ENCODE results near the gene SUMO3. TPM values are rescaled to one million over a fixed set of nuclear protein-coding genes. Genes with fewer than 3 reads are reported as not detected.
A peak's percentile ranks its signal among the peaks of the same experiment; 100 is the strongest.

Gene SUMO3
- total RNA-seq, 1 experiment from 2014 or later = 41.4 TPM

DNA sequence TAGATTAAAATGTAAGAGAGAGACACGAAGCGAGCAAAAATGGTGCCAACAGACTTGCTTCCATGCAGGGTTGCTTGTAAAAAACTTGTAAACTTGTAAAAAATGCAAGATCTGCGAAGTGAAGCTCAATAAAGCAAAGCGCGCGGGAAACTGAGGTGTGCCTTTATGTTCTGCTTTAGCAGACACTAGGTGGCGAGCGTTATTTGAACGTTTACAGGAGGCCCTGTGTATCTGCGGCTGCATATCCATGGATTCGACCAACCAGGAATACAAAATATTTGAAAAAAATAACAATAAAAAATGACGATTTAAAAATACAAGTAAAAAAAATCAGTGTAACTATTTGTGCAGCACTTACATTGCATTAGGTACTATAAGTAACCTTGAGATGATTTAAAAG is 17.8 kb downstream of the SUMO3 start:
- DNase-seq (ENCODE audit: low read depth, low spot score) (no peak), ATAC-seq (peak; percentile 62)
- ChIA-PET CTCF (interaction anchor here (0.5 to 1.3 kb wide), 3 partner anchors 92 to 132 kb away, joined by 3 to 7 read pairs (median 5); no protein-coding TSS in a partner anchor), POLR2A (no interaction called here)
- Histone ChIP-seq H3K4me3 (ENCODE audit: low read depth in 2 of 2, low read length in 2 of 2) (peak overlapping the region; percentile 91 to 93), H3K36me3 (ENCODE audit: control insufficient read depth, insufficient read depth, low read length) (peaks cover 11% of the 10 kb centered on the region), H3K27ac (ENCODE audit: low read length) (peak overlapping the region; percentile 89), H3K27me3 (ENCODE audit: control insufficient read depth, insufficient read depth, low read length) (no peaks in the 10 kb centered on the region), H3K4me1 (ENCODE audit: control insufficient read depth, insufficient read depth, low read length) (peaks cover 16% of the 10 kb centered on the region), H3K9me3 (ENCODE audit: control insufficient read depth, insufficient read depth, low read depth, low read length) (no peaks in the 10 kb centered on the region)
- no TSS peak for BruUV-seq (replicated peaks)
- in situ Hi-C loops (cut with HindIII; ENCODE audit: low pct_unique_long_range_greater_than_20kb, low sequenced_read_pairs) = no loop called here
- intact Hi-C loops (cut with micrococcal nuclease; ENCODE audit: unreplicated experiment) = loop anchor here (2.0 kb wide), 1 partner anchor 75 kb away; no protein-coding TSS in a partner anchor
- TF ChIP-seq POLR2AphosphoS5 (IDR thresholded peaks at IDR 0.05; ENCODE audit: low read depth, low read length) (no peak), SIN3A (IDR thresholded peaks at IDR 0.05; ENCODE audit: borderline replicate concordance, insufficient read depth, low read depth, low read length) (no peak)
- TF ChIP-seq, protein P1, sequence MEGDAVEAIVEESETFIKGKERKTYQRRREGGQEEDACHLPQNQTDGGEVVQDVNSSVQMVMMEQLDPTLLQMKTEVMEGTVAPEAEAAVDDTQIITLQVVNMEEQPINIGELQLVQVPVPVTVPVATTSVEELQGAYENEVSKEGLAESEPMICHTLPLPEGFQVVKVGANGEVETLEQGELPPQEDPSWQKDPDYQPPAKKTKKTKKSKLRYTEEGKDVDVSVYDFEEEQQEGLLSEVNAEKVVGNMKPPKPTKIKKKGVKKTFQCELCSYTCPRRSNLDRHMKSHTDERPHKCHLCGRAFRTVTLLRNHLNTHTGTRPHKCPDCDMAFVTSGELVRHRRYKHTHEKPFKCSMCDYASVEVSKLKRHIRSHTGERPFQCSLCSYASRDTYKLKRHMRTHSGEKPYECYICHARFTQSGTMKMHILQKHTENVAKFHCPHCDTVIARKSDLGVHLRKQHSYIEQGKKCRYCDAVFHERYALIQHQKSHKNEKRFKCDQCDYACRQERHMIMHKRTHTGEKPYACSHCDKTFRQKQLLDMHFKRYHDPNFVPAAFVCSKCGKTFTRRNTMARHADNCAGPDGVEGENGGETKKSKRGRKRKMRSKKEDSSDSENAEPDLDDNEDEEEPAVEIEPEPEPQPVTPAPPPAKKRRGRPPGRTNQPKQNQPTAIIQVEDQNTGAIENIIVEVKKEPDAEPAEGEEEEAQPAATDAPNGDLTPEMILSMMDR (IDR thresholded peaks at IDR 0.05) = peak; percentile 70

DNA sequence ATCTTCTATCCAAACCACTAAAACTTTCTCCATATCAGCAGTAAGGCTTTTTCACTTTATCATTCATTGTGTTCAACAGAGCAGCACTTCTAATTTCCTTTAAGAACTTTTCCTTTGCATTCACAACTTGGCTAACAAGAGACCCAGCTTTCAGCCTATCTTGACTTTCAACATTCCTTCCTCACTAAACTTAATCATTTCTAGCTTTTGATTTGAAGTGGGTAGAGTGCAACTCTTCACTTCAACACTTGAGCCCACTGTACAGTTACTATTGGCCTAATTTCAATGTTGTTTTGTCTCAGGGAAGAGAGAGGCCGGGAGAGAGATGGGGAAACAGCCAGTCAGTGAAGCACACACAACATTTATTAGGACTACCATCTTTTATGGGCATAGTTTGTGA is 18.2 kb downstream of the SUMO3 start:
- Histone ChIP-seq H3K4me1 (ENCODE audit: control insufficient read depth, insufficient read depth, low read length) (peaks cover 16% of the 10 kb centered on the region), H3K27me3 (ENCODE audit: control insufficient read depth, insufficient read depth, low read length) (no peaks in the 10 kb centered on the region), H3K27ac (ENCODE audit: low read length) (peak overlapping the region; percentile 44; the same call in 1 of the 2 replicates), H3K4me3 (ENCODE audit: low read depth in 2 of 2, low read length in 2 of 2) (peak overlapping the region; percentile 91 to 93; a peak in 2 of 4 replicates), H3K9me3 (ENCODE audit: control insufficient read depth, insufficient read depth, low read depth, low read length) (no peaks in the 10 kb centered on the region), H3K36me3 (ENCODE audit: control insufficient read depth, insufficient read depth, low read length) (peaks cover 11% of the 10 kb centered on the region)
- CTCF ChIA-PET = interaction anchor here (1.3 kb wide), 1 partner anchor 127 kb away, joined by 3 read pairs; no protein-coding TSS in a partner anchor
- POLR2A ChIA-PET = interaction anchor here (0.5 kb wide), 2 partner anchors 113 to 128 kb away, joined by 3 read pairs; no protein-coding TSS in a partner anchor
- no TSS peak for BruUV-seq (replicated peaks)
- no peak for TF ChIP-seq POLR2AphosphoS5 (IDR thresholded peaks at IDR 0.05; ENCODE audit: low read depth, low read length)
- no peak for TF ChIP-seq TCF7L2 (IDR thresholded peaks at IDR 0.05; ENCODE audit: low read depth, low read length)
- TF ChIP-seq, protein P2, sequence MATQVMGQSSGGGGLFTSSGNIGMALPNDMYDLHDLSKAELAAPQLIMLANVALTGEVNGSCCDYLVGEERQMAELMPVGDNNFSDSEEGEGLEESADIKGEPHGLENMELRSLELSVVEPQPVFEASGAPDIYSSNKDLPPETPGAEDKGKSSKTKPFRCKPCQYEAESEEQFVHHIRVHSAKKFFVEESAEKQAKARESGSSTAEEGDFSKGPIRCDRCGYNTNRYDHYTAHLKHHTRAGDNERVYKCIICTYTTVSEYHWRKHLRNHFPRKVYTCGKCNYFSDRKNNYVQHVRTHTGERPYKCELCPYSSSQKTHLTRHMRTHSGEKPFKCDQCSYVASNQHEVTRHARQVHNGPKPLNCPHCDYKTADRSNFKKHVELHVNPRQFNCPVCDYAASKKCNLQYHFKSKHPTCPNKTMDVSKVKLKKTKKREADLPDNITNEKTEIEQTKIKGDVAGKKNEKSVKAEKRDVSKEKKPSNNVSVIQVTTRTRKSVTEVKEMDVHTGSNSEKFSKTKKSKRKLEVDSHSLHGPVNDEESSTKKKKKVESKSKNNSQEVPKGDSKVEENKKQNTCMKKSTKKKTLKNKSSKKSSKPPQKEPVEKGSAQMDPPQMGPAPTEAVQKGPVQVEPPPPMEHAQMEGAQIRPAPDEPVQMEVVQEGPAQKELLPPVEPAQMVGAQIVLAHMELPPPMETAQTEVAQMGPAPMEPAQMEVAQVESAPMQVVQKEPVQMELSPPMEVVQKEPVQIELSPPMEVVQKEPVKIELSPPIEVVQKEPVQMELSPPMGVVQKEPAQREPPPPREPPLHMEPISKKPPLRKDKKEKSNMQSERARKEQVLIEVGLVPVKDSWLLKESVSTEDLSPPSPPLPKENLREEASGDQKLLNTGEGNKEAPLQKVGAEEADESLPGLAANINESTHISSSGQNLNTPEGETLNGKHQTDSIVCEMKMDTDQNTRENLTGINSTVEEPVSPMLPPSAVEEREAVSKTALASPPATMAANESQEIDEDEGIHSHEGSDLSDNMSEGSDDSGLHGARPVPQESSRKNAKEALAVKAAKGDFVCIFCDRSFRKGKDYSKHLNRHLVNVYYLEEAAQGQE (IDR thresholded peaks at IDR 0.05; ENCODE audit: insufficient read depth in 1 of 2, low read depth in 2 of 2, low read length in 1 of 2) = no peak
- no peak for TF ChIP-seq SIN3A (IDR thresholded peaks at IDR 0.05; ENCODE audit: borderline replicate concordance, insufficient read depth, low read depth, low read length)
- in situ Hi-C loops (cut with HindIII; ENCODE audit: low pct_unique_long_range_greater_than_20kb, low sequenced_read_pairs) (no loop called here), intact Hi-C loops (cut with micrococcal nuclease; ENCODE audit: unreplicated experiment) (loop anchor here (2.0 kb wide), 1 partner anchor 75 kb away; no protein-coding TSS in a partner anchor)
- ATAC-seq = no peak
- DNase-seq (ENCODE audit: low read depth, low spot score) = no peak

DNA sequence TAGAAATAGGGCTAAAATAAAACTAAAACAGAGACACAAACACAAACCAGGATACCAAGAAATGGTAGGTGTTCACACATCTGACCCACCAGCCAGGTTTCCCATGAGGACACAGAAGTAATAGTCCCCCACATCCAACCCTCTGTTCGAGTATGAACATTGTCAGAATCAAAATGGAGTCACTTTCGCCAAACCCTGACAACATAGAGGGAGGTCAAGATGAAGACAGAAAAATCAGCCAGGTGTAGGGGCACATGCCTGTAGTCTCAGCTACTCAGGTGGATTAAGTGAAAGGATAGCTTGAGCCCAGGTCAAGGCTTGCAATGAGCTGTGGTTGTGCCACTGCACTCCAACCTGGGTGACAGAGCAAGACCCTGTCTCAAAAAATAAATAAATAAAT is 20.1 kb downstream of the SUMO3 start:
- in situ Hi-C loops (cut with HindIII; ENCODE audit: low pct_unique_long_range_greater_than_20kb, low sequenced_read_pairs) (no loop called here), intact Hi-C loops (cut with micrococcal nuclease; ENCODE audit: unreplicated experiment) (no loop called here)
- ATAC-seq = no peak
- no peak for DNase-seq (ENCODE audit: low read depth, low spot score)
- no peaks in the 10 kb centered on the region for H3K9me3 ChIP-seq (ENCODE audit: control insufficient read depth, insufficient read depth, low read depth, low read length)
- H3K4me3 ChIP-seq (ENCODE audit: low read depth in 2 of 2, low read length in 2 of 2) = no peak overlapping the region
- H3K27ac ChIP-seq (ENCODE audit: low read length) = no peak overlapping the region
- H3K36me3 ChIP-seq (ENCODE audit: control insufficient read depth, insufficient read depth, low read length) = peaks cover 11% of the 10 kb centered on the region
- TF ChIP-seq POLR2AphosphoS5 (IDR thresholded peaks at IDR 0.05; ENCODE audit: low read depth, low read length) (no peak), SIN3A (IDR thresholded peaks at IDR 0.05; ENCODE audit: borderline replicate concordance, insufficient read depth, low read depth, low read length) (no peak), TCF7L2 (IDR thresholded peaks at IDR 0.05; ENCODE audit: low read depth, low read length) (no peak)
- TF ChIP-seq, protein P2 (IDR thresholded peaks at IDR 0.05; ENCODE audit: insufficient read depth in 1 of 2, low read depth in 2 of 2, low read length in 1 of 2) = no peak
- TF ChIP-seq, protein P1 (IDR thresholded peaks at IDR 0.05) = no peak
- ChIA-PET CTCF (no interaction called here), POLR2A (no interaction called here)
- BruUV-seq (replicated peaks) = no TSS peak
- H3K27me3 ChIP-seq (ENCODE audit: control insufficient read depth, insufficient read depth, low read length) = no peaks in the 10 kb centered on the region
- H3K4me1 ChIP-seq (ENCODE audit: control insufficient read depth, insufficient read depth, low read length) = peaks cover 15% of the 10 kb centered on the region

Data from Panc1 (cell line).